Hepatocyte (in vitro differentiated cells): ENCODE measurements around the gene ASPDH. TPM values are rescaled to one million over a fixed set of nuclear protein-coding genes. Genes with fewer than 3 reads are reported as not detected.

ENCODE experiments used
- DNase-seq: peaks from one replicate; pipeline ENCODE4 v3.0.0-alpha.2; 2016; ENCODE audit warnings: low spot score
- H2AFZ ChIP-seq: fragments of 200-600 bp; sonication (generic); 2 replicates; pipeline ENCODE4 v1.6.0; 2016; ENCODE audit warnings: antibody characterized with exemption, mild to moderate bottlenecking
- H3K27ac ChIP-seq: fragments of 200-600 bp; sonication (generic); 2 replicates; pipeline ENCODE4 v1.5.1; 2016; ENCODE audit warnings: mild to moderate bottlenecking
- H3K27me3 ChIP-seq: fragments of 200-600 bp; sonication (generic); 2 replicates; pipeline ENCODE4 v1.6.1; 2016
- H3K36me3 ChIP-seq: fragments of 200-600 bp; sonication (generic); replicated peaks from 2 replicates; pipeline ENCODE4 v1.5.1; 2016; ENCODE audit warnings: low read depth; ENCODE audit not compliant: insufficient read depth
- H3K4me1 ChIP-seq: fragments of 200-600 bp; sonication (generic); 2 replicates; pipeline ENCODE4 v1.5.1; 2016; ENCODE audit warnings: mild to moderate bottlenecking, moderate library complexity; ENCODE audit not compliant: insufficient read depth
- H3K4me2 ChIP-seq: fragments of 200-600 bp; sonication (generic); 2 replicates; pipeline ENCODE4 v1.6.0; 2016
- H3K4me3 ChIP-seq: fragments of 200-600 bp; sonication (generic); 2 replicates; pipeline ENCODE4 v1.5.1; 2016; ENCODE audit warnings: mild to moderate bottlenecking
- H3K79me2 ChIP-seq: fragments of 200-600 bp; sonication (generic); 2 replicates; pipeline ENCODE4 v1.6.0; 2017; ENCODE audit warnings: mild to moderate bottlenecking
- H3K9me2 ChIP-seq: fragments of 200-600 bp; sonication (generic); replicated peaks from 2 replicates; pipeline ENCODE4 v1.6.0; 2017; ENCODE audit warnings: mild to moderate bottlenecking; ENCODE audit not compliant: insufficient read depth
- H3K9me3 ChIP-seq: fragments of 200-600 bp; sonication (generic); 2 replicates; pipeline ENCODE4 v1.5.1; 2016; ENCODE audit warnings: low read depth, mild to moderate bottlenecking
- H4K20me1 ChIP-seq: fragments of 200-600 bp; sonication (generic); 2 replicates; pipeline ENCODE4 v1.6.0; 2016; ENCODE audit warnings: mild to moderate bottlenecking; ENCODE audit not compliant: insufficient read depth, poor library complexity, severe bottlenecking
- CTCF ChIP-seq: fragments of 200-600 bp; sonication (generic); IDR thresholded peaks from 2 replicates; pipeline ENCODE4 v1.5.1; 2016; ENCODE audit warnings: antibody characterized with exemption, mild to moderate bottlenecking; ENCODE audit not compliant: poor library complexity
- EZH2 ChIP-seq: fragments of 200-600 bp; sonication (generic); IDR thresholded peaks from 2 replicates; pipeline ENCODE4 v1.6.1; 2016; ENCODE audit warnings: antibody characterized with exemption, mild to moderate bottlenecking, borderline replicate concordance
- EZH2phosphoT487 ChIP-seq: fragments of 200-600 bp; sonication (generic); IDR thresholded peaks from one replicate; pipeline ENCODE4 v1.6.1; 2018; ENCODE audit warnings: antibody characterized with exemption, mild to moderate bottlenecking, low read depth, moderate library complexity; ENCODE audit not compliant: unreplicated experiment, severe bottlenecking
- WGBS: methylation state at CpG from one replicate; pipeline ENCODE4 v1.1.6; 2016; ENCODE audit warnings: low lambda C conversion rate; ENCODE audit errors: missing lambda C conversion rate; 5-methylcytosine and 5-hydroxymethylcytosine counted together
- polyA plus RNA-seq: library from polyadenylated mRNA; unstranded; fragments of >200 nt; fragmentation: Nextera tagmentation; extraction: Ambion mirVana; gene quantifications from 2 replicates; pipeline ENCODE4 v1.2.1, GENCODE V29; 2016
- total RNA-seq: library from RNA; depleted of rRNA; stranded (reverse); fragments of >200 nt; gene quantifications from 2 replicates; pipeline ENCODE4 v1.2.3, GENCODE V29; 2014

Gene ASPDH
- total and polyA plus RNA-seq, 2 experiments from 2014 or later: 7.4 to 9.0 TPM

- no peaks in the 10 kb centered on the region for H4K20me1 ChIP-seq
- peaks cover 5% of the 10 kb centered on the region for H3K4me1 ChIP-seq
- peak overlapping the region; percentile 17 for H3K4me3 ChIP-seq
- no peaks in the 10 kb centered on the region for H3K9me3 ChIP-seq
- H3K27me3 ChIP-seq: no peaks in the 10 kb centered on the region
- H2AFZ ChIP-seq: peak overlapping the region; percentile 17
- no peak for TF ChIP-seq EZH2
- TF ChIP-seq CTCF: no peak
- no peak for TF ChIP-seq EZH2phosphoT487
- H3K36me3 ChIP-seq: no peaks in the 10 kb centered on the region
- DNase-seq: no peak
- WGBS: 4% methylated on average over 10 of the region's 10 CpGs
- H3K79me2 ChIP-seq: no peaks in the 10 kb centered on the region
- peak overlapping the region; percentile 84 for H3K4me2 ChIP-seq
- H3K9me2 ChIP-seq: no peaks in the 10 kb centered on the region
- peak overlapping the region; percentile 14 for H3K27ac ChIP-seq
These were observed 3.0 kb downstream of the ASPDH start for GRCh38 chr19:50510700-50511068.

- H3K27ac ChIP-seq: peak overlapping the region; percentile 14
- no peaks in the 10 kb centered on the region for H3K79me2 ChIP-seq
- TF ChIP-seq EZH2phosphoT487: no peak
- TF ChIP-seq CTCF: no peak
- TF ChIP-seq EZH2: no peak
- no peaks in the 10 kb centered on the region for H3K36me3 ChIP-seq
- H3K9me3 ChIP-seq: no peaks in the 10 kb centered on the region
- peaks cover 5% of the 10 kb centered on the region for H3K4me1 ChIP-seq
- 67% methylated on average over 23 of the region's 26 CpGs for WGBS
- peak overlapping the region; percentile 17 for H2AFZ ChIP-seq
- H3K9me2 ChIP-seq: no peaks in the 10 kb centered on the region
- DNase-seq: no peak
- peak overlapping the region; percentile 84 for H3K4me2 ChIP-seq
- no peaks in the 10 kb centered on the region for H3K27me3 ChIP-seq
- peak overlapping the region; percentile 17 for H3K4me3 ChIP-seq
- no peaks in the 10 kb centered on the region for H4K20me1 ChIP-seq
These were observed 3.5 kb downstream of the ASPDH start for GRCh38 chr19:50510121-50510670.

- Histone ChIP-seq H3K79me2 (no peaks in the 10 kb centered on the region), H3K9me3 (no peaks in the 10 kb centered on the region), H3K4me1 (peaks cover 5% of the 10 kb centered on the region), H2AFZ (no peak overlapping the region), H3K27me3 (no peaks in the 10 kb centered on the region), H4K20me1 (no peaks in the 10 kb centered on the region), H3K4me3 (no peak overlapping the region), H3K4me2 (no peak overlapping the region), H3K27ac (no peak overlapping the region), H3K36me3 (no peaks in the 10 kb centered on the region), H3K9me2 (no peaks in the 10 kb centered on the region)
- 93% methylated on average over 11 of the region's 11 CpGs for WGBS
- DNase-seq: no peak
- TF ChIP-seq CTCF (no peak), EZH2phosphoT487 (no peak), EZH2 (no peak)
These were observed 4.3 kb downstream of the ASPDH start for GRCh38 chr19:50509366-50509765.

- 86% methylated on average over 3 of the region's 3 CpGs for WGBS
- TF ChIP-seq EZH2 (no peak), CTCF (no peak)
- no peak for DNase-seq
- Histone ChIP-seq H3K36me3 (no peaks in the 10 kb centered on the region), H3K4me1 (peaks cover 5% of the 10 kb centered on the region), H3K27me3 (no peaks in the 10 kb centered on the region), H3K9me2 (no peaks in the 10 kb centered on the region), H3K4me2 (no peak overlapping the region), H3K4me3 (no peak overlapping the region), H3K27ac (no peak overlapping the region), H4K20me1 (no peaks in the 10 kb centered on the region), H3K9me3 (no peaks in the 10 kb centered on the region), H3K79me2 (no peaks in the 10 kb centered on the region), H2AFZ (no peak overlapping the region)
These were observed 4.9 kb downstream of the ASPDH start for GRCh38 chr19:50508843-50509190.
